Cardiac ventricle fibroblast (primary cell): ENCODE results near the gene ECI2. TPM values are rescaled to one million over a fixed set of nuclear protein-coding genes. Genes with fewer than 3 reads are reported as not detected.

ENCODE experiments used
- total RNA-seq: library from RNA; depleted of rRNA; stranded (reverse); fragments of >200 nt; gene quantifications from 2 replicates; pipeline ENCODE4 v1.2.3, GENCODE V29; 2015

Gene ECI2
- total RNA-seq = 52.1 and 52.4 TPM in 2 replicates

GRCh38 chr6:4134841-4135664 is at the start of gene ECI2:
ECI2 (minus strand) TSS chr6:4135575; CDS start chr6:4135560, 15 bp downstream.

GRCh38 chr6:4078691-4079471 is 56.5 kb downstream of the ECI2 start, which contains the start of gene FAM217A:
FAM217A (minus strand) TSS chr6:4079137; CDS start chr6:4077414, 1,723 bp downstream.

Other genes with a start within 250 kb of the ECI2 start
- gene FAM217A, start 56.4 kb downstream of the ECI2 start, total RNA-seq = not detected in 2 replicates